COLO668 (cell line): ENCODE measurements around the gene BACE2.
A peak's percentile ranks its signal among the peaks of the same experiment; 100 is the strongest.
"Not testable (repeated sequence)": the region's sequence is repeated elsewhere in the genome, so short reads cannot be mapped to it uniquely, and the experiment has no call there.

Source experiments
- DNase-seq: peaks from one replicate; lab custom pipeline; 2025; ENCODE audit not compliant: unreplicated experiment; lab: John Stamatoyannopoulos, UW

BACE2 gene

GRCh38 chr21:41260428-41260827, 92.5 kb downstream of the BACE2 start:
- no peak for DNase-seq

DNA sequence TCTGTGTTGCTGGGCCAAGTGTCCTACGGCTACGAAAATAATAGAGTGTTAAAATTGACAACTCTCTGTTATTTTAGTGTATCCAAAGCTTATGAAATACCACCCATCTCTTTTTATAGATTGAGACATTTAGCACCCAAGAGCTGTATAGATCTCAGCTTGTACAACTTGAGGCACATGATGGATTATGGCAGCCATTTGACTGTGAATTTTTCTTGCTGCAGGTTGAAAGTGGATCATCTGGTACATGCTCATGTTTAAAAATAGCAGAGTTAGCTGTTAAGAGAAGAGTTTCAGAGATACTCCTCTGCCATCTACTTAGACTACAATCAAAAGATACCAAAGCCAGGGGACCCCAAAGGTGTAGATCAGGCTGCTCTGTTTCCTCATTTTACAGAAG, 99.4 kb downstream of the BACE2 start:
- no peak for DNase-seq

- DNase-seq: no peak
Observed at GRCh38 chr21:41269535-41269934, 101.6 kb downstream of the BACE2 start.

DNA sequence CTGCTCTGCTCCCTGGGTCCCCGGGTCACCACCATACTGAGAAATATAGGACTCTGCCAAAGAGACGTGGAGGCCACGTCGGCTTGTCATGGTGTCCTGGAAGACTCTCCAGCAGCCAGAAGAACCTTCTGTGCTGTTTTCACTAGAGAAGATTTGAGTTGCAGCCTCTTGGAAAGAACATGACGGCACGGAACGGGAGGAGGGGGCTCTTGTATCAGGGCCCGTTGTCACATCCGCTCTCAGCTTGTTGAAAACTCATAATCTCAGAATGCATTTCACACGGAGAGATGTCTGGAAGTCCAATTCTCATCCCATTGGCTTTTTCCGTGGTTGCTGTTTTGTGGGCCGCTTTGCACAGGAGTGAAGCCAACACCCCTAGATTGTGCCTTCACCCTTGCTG, 109.2 kb downstream of the BACE2 start:
- no peak for DNase-seq

- no peak for DNase-seq
Observed at GRCh38 chr21:41277846-41278245, 109.9 kb downstream of the BACE2 start.

- DNase-seq: no peak
Observed at GRCh38 chr21:41280115-41280919, 112.4 kb downstream of the BACE2 start.

GRCh38 chr21:41282412-41282811, 114.5 kb downstream of the BACE2 start:
- DNase-seq: no peak

DNA sequence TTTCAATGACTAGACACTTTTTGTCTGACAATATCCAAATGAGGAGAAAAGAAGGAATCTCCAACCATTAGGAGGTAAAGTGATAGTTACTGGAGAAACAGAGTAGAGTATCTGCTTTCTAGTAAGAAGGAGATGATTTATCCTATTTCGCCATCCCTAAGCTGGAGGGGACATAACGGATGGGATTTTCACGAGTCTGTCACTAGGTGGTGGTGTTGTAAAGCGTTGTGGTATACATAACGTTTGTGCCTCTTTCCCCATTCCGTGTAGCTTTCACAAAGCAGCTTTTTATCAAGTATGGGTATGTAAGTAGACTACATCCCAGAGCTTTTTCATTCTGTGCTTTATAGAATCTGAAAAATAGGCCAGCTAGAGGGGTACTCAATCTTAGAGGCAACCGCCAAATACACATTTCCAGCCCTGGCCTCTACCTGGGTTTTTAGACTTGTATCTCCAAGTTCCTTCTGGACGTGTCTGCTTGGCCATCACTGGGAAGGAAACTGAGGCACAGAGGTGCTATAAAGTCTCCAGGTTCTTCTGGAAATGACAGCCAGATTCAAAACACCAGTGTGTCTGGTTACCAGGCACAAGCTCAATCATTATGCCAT, 115.4 kb downstream of the BACE2 start:
- DNase-seq: peak; percentile 60

DNA sequence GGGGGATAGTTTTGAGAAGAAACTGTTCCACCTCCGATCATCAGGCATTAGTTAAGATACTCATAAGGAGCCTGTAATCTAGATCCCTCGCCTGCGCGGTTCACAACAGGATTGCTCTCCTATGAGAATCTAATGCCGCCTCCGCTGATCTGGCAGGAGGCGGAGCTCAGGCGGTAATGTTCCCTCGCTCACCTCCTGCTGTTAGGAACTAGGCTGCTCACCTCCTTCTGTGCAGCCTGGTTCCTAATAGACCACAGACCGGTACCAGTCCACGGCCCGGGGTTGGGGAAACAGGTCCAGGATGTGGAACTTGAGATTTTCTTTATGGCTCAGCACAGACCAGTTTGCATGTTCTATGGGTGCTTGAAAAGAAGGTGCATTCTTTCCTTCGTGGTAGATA, 121.5 kb downstream of the BACE2 start:
- DNase-seq: no peak

DNA sequence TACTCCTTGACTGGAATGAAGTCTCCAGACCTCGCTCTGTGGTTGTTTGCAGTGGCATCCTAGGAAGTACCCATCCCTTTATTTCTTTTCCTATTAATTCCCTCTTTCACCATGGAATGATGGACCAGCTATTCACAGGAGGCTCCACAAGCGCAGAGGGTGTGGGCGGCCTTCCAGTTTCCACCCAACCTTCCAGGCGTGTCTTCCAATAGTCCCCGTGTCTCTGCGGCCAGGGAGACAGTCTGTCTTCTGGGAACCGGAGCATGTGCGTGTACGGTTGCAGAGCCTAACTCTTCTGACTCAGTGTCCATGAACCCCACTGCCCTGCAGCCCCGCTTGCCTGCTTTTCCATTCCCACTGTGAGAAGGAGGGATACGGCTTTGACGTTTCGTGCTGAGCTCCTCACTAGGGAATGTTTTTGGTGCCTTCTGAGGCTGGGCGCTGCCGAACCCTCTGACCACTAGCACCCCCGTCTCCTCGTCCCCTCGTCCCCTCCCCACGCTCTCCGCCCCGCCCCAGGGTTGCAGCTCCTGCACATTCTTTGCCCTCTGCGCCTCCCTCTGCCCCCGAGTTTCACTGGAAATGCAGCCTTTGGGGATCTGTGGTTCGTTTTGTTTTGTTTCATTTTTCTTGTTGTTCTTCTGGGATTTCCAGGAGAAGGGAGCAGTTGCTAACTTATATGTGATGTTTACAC, 122.3 kb downstream of the BACE2 start:
- DNase-seq: no peak

DNA sequence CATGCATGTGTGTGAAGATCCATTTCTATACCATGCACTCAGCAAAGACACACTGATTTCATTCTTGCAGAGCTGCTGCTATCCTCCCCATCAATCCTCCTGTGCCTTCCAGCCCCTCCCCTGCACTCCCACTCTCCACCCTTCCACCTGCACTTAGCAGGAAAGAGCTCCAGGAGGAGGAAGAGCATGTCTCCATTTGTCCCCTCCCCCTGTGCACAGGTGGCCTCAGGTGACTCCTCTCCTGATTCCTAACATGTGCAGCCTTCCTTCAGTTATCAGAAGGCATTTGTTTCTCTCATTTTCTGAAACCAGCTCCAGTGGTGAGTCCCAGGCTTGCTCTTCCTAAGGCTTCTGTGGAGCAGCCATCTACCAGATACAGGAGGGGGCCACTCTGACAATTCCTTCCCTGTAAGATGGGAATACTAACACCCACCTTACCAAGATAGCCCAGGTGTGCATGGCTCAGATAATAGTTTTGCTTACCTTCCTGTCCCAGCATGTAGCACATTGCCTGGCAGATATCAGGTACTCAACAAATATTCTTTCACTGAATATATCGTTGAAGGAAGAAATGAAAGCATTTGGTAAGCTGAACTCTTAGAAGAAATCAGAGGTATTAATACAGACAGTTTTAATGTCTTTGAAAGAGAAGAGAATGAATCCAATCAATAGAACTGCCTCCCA, 126.7 kb downstream of the BACE2 start:
- DNase-seq: no peak

GRCh38 chr21:41295721-41296254, 127.8 kb downstream of the BACE2 start:
- no peak for DNase-seq

DNA sequence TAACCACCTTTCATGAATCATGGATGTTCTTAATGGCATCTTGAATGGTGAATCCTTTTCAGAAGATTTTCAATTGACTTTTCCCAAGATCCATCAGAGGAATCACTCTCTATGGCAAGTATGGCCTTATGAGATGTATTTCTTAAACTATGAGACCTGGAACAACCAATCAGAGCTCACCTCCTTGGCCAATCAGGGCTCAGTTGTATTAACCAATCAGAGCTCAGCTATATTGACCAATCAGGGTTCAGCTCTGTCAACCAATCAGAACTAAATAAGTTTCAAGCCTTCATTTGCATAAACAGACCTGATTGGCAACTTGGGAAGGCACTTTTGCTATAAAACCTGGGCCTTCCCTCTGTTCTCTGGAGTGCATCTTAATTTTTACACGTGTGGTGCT, 135.0 kb downstream of the BACE2 start:
- DNase-seq: no peak

DNA sequence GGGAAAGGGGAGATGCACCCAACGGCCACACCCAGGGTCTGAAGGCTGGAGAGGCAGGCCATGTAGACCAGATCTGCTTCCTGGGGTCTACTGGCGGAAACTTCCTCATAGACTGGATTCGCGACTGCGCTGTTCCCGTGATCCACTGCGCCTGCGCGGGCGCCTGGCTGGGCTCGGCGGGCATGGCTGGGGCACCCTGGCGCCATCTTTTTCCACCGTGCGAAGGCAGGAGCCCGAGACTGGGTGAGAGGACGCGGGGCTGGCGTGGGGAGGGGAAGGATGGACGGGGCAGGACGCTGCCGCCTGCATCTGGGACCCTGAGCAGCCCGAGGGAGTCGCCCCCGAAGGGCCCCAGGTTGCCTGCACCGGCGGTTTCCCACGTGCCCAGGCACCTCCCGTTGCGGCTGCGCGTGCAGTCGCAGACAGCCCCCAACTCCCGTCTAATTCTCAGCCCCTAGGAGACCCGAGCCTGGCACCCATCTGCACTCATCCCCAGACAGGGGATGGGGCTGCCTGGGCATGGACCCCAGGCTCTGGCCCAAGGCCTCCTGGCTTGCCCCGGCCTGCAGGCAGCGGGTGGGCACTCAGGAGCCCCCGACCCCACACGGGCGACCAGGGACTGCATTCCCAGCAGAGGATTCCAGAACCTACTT, 136.2 kb downstream of the BACE2 start:
- no peak for DNase-seq

DNA sequence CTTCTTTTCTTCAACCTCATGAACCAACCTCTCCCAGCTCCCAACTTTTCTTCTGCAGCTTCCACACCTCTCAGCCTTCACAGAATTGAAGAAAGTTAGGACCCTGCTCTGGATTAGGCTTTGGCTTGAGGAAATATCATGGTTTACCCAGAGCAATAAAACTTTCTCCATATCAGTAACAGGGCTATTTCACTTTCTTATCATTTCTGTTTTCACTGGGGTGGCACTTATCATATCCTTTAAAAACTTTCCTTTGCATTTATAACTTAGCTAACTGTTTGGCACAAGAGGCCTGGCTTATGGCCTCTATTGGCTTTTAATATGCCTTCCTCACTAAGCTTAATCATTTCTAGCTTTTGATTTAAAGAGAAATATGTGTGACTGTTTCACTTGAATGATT, 139.3 kb downstream of the BACE2 start:
- DNase-seq: no peak

GRCh38 chr21:41313285-41314164, 145.6 kb downstream of the BACE2 start:
- not testable (repeated sequence) for DNase-seq

GRCh38 chr21:41315726-41316125, 147.8 kb downstream of the BACE2 start:
- no peak for DNase-seq

DNA sequence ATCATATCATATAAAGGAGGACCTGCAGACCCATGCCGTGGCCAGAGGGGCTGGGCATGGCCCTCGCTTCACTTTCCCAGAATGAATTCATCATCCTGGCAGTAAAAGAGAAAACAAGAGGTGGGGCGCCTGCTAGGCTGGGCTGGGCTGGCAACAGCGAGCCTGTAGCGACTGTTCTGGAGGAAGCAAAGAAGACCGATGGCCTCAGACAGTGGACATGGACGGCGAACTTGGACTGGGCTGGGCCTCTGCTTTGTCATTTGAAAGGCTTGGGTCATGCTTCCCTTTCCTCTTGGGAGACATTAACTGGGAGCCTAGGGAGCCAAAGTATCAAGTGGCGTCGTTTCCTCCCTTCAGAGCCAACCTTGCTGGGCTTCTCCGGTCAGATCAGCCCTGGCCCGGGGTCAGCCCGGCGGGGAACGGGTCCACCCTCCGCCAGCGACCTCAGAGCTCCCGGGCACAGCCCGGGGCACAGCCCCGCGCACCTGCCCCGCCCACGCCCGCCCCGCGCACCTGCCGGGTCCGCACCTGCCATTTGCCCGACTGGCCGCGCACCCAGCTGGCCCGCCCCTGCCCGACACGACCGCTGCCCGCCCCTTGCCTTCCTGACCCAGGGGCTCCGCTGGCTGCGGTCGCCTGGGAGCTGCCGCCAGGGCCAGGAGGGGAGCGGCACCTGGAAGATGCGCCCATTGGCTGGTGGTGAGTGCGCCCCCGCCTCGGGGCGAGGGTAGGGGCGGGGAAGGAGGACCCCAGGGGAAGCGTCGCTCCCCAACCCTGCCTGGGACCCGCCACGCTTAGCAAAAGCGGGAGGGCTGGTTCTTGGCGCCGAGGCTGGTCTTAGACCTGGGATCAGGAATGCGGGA, 148.5 kb downstream of the BACE2 start, which contains the start of gene FAM3B:
Gene FAM3B (plus strand): TSS at position 602 of the 863 bp plus-strand sequence. CDS start 79 bp downstream, at position 681.
- peak; percentile 93 for DNase-seq

DNA sequence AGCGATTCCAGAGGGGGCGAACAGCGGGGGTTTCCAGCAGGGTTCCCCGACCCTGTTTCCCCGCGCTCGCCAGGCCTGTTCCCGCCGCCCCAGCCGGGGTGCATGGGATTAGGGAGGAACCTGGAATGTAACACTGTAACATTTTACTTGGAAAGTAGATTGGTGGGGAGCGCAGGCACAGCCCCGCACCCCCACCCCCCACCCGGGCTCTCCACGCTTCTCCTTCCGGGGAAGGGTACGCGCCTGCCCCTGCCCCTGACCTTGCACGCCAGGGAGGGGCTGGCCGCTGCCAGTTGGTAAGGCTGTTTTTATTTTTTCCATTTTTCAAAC, 149.1 kb downstream of the BACE2 start:
- DNase-seq: no peak
